Renal cortical epithelial cell (primary cell): ENCODE results near the gene CSDE1. TPM values are rescaled to one million over a fixed set of nuclear protein-coding genes. Genes with fewer than 3 reads are reported as not detected.

Experiments
- total RNA-seq: library from RNA; depleted of rRNA; stranded (reverse); fragments of >200 nt; gene quantifications from 2 replicates; pipeline ENCODE4 v1.2.3, GENCODE V29; 2014

The CSDE1 gene
- total RNA-seq, 1 donor from 2014 or later: 755 TPM

Other genes with a start within 250 kb of the CSDE1 start
- 24.1 and 47.2 TPM in 2 replicates for gene TRIM33, start 246.8 kb downstream of the CSDE1 start, total RNA-seq
- 57.8 and 72.8 TPM in 2 replicates for gene BCAS2, start 176.4 kb downstream of the CSDE1 start, total RNA-seq
- 1.5 and 2.8 TPM in 2 replicates for gene DENND2C, start 87.9 kb downstream of the CSDE1 start, total RNA-seq
- not detected in 2 replicates for gene AMPD1, start 62.4 kb downstream of the CSDE1 start, total RNA-seq
- gene NRAS, start 41.2 kb downstream of the CSDE1 start, total RNA-seq: 81.6 and 107 TPM in 2 replicates
- 65.8 and 85.7 TPM in 2 replicates for gene SIKE1, start 22.7 kb upstream of the CSDE1 start, total RNA-seq
- not detected in 2 replicates for gene SYCP1, start 96.9 kb upstream of the CSDE1 start, total RNA-seq